ENCODE measurements around the gene NKAIN2.

Gene NKAIN2

DNA sequence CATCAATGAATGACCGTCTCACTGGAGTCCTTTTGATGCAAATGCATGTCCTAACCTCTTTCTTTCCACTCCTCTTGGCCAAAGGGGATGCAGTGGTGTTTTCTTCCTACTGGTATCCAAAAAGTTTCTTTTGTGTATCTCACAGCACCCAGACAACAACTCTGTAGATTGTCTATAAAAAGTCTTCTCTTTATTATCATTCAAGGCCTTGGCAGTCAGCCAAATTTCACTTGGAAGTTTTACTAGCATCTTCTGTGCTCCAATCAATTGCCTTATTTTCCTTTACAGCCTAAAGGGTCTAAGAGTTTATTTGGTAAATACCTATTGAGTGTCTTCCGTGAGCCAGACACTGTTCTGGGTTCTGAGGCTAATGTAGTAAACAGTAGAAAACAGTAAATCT is 1008.4 kb downstream of the NKAIN2 start:
- Histone ChIP-seq H3K9ac (ENCODE audit: low read depth in 1 of 2, low read length in 2 of 2) (no peak overlapping the region), H3K9me3 (ENCODE audit: control insufficient read depth in 2 of 2, low read length in 2 of 2) (no peaks in the 10 kb centered on the region), H3K4me3 (ENCODE audit: low read length in 2 of 2) (no peak overlapping the region), H3K27ac (ENCODE audit: low read depth in 2 of 2, low read length in 2 of 2) (no peak overlapping the region), H3K4me1 (ENCODE audit: control insufficient read depth in 2 of 2, insufficient read depth in 2 of 2, low read length in 2 of 2) (no peaks in the 10 kb centered on the region), H3K27me3 (ENCODE audit: control insufficient read depth in 2 of 2, insufficient read depth in 2 of 2, low read length in 2 of 2) (no peaks in the 10 kb centered on the region), H3K36me3 (ENCODE audit: control insufficient read depth in 2 of 2, insufficient read depth in 2 of 2, low read length in 2 of 2) (no peaks in the 10 kb centered on the region)

DNA sequence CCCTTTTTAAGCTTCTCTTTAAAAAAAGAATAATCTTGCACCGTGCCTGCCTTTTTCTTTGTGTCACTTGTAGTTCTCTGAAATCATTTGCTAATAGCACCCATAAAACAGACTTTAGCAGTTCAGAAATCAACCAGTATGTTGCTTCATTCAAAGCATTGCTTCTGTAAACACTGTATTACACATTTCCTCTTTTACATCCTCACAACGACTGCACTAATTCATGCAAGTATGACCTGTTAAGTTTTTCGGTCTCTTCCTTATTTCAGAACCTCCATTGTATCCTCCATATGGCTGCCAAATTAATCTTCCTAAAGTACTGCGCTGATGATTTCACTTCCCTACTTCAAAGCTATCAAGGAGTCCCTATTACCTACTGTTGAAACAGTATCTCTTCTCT is 1015.7 kb downstream of the NKAIN2 start:
- H3K4me1 ChIP-seq (ENCODE audit: control insufficient read depth in 2 of 2, insufficient read depth in 2 of 2, low read length in 2 of 2) = no peaks in the 10 kb centered on the region
- no peak overlapping the region for H3K9ac ChIP-seq (ENCODE audit: low read depth in 1 of 2, low read length in 2 of 2)
- no peak overlapping the region for H3K4me3 ChIP-seq (ENCODE audit: low read length in 2 of 2)
- H3K36me3 ChIP-seq (ENCODE audit: control insufficient read depth in 2 of 2, insufficient read depth in 2 of 2, low read length in 2 of 2) = no peaks in the 10 kb centered on the region
- no peaks in the 10 kb centered on the region for H3K9me3 ChIP-seq (ENCODE audit: control insufficient read depth in 2 of 2, low read length in 2 of 2)
- no peaks in the 10 kb centered on the region for H3K27me3 ChIP-seq (ENCODE audit: control insufficient read depth in 2 of 2, insufficient read depth in 2 of 2, low read length in 2 of 2)
- no peak overlapping the region for H3K27ac ChIP-seq (ENCODE audit: low read depth in 2 of 2, low read length in 2 of 2)

DNA sequence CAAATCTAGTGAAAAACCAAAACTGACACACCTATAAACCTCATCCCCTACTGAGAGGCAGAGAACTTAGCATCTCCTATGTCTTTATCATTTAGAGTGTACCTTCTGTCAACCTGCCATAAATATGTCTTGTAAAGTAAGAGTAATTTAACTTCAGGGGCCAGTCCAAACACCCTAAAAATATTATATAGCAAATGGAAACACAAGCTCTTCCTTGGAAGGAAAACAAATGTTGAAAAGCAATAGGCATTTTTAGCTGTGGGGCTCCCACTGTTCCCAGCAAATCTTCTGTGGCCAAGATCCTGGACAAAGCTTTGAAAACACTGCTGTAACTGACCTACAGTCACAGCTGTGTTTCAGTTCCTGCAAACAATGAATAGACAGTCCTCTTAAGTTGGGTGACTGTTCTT is 1018.5 kb downstream of the NKAIN2 start:
- no peaks in the 10 kb centered on the region for H3K9me3 ChIP-seq (ENCODE audit: control insufficient read depth in 2 of 2, low read length in 2 of 2)
- no peaks in the 10 kb centered on the region for H3K36me3 ChIP-seq (ENCODE audit: control insufficient read depth in 2 of 2, insufficient read depth in 2 of 2, low read length in 2 of 2)
- H3K4me1 ChIP-seq (ENCODE audit: control insufficient read depth in 2 of 2, insufficient read depth in 2 of 2, low read length in 2 of 2) = no peaks in the 10 kb centered on the region
- no peak overlapping the region for H3K27ac ChIP-seq (ENCODE audit: low read depth in 2 of 2, low read length in 2 of 2)
- no peaks in the 10 kb centered on the region for H3K27me3 ChIP-seq (ENCODE audit: control insufficient read depth in 2 of 2, insufficient read depth in 2 of 2, low read length in 2 of 2)
- no peak overlapping the region for H3K9ac ChIP-seq (ENCODE audit: low read depth in 1 of 2, low read length in 2 of 2)
- no peak overlapping the region for H3K4me3 ChIP-seq (ENCODE audit: low read length in 2 of 2)

DNA sequence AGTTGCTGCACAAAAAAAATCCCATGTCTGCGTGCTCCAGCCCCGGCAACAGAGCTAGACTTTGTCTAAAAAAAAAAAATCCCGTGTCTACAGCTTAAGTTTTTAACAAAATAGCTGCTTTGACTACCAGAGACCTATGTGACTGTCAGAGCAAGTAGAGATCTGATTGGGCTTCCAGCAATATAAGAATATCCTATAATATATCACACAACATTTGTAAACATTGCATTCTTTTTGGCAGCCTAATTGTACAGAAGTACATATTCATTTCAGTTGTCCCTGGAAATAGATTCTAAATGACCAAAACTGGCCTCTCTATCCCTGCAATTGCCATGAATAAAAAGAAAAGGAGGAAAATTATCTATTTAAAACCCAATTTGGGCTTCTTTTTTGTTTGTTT is 1019.1 kb downstream of the NKAIN2 start:
- Histone ChIP-seq H3K36me3 (ENCODE audit: control insufficient read depth in 2 of 2, insufficient read depth in 2 of 2, low read length in 2 of 2) (no peaks in the 10 kb centered on the region), H3K27ac (ENCODE audit: low read depth in 2 of 2, low read length in 2 of 2) (no peak overlapping the region), H3K9ac (ENCODE audit: low read depth in 1 of 2, low read length in 2 of 2) (no peak overlapping the region), H3K9me3 (ENCODE audit: control insufficient read depth in 2 of 2, low read length in 2 of 2) (no peaks in the 10 kb centered on the region), H3K27me3 (ENCODE audit: control insufficient read depth in 2 of 2, insufficient read depth in 2 of 2, low read length in 2 of 2) (no peaks in the 10 kb centered on the region), H3K4me3 (ENCODE audit: low read length in 2 of 2) (no peak overlapping the region), H3K4me1 (ENCODE audit: control insufficient read depth in 2 of 2, insufficient read depth in 2 of 2, low read length in 2 of 2) (no peaks in the 10 kb centered on the region)

DNA sequence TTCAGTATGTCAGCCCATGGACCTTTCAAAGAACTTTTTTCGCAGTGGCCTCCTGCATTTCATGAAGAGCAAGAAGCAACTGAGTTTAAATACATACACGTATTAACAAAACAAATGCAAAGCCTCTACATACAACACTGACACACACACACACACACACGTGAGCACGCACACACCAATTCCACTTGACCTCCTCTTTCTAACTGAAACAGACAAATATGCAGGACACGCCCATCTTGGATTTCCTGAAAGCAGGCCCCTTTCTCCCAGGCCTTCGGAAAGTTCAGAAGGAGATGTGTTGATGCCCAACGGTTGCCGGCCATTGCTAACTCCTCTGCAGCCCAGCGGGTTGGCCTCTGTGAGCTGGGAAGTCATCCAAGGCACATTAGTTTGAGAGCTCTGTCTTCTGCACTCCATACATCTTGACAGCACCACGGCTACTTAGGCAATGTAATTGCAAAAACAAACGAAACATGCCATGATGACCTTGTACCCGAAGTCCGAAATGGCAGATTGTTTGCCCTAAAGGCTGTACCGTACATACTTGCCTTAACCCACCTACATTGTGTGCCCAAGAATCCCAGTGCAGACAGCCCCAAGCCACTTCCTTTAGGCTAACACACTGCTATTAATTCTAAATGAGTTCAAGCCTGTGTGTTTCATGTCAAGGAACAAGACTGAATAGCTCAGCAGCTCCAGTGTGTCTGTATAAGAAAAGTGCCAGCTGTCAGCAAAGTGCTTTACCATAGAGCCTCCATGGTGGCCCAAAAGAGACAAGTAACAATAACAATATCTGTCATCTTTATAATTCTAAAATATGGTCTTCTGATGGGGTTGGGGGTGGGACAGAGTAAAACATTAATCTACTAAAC is 1019.8 kb downstream of the NKAIN2 start:
- no peaks in the 10 kb centered on the region for H3K4me1 ChIP-seq (ENCODE audit: control insufficient read depth in 2 of 2, insufficient read depth in 2 of 2, low read length in 2 of 2)
- no peak overlapping the region for H3K27ac ChIP-seq (ENCODE audit: low read depth in 2 of 2, low read length in 2 of 2)
- no peaks in the 10 kb centered on the region for H3K27me3 ChIP-seq (ENCODE audit: control insufficient read depth in 2 of 2, insufficient read depth in 2 of 2, low read length in 2 of 2)
- H3K36me3 ChIP-seq (ENCODE audit: control insufficient read depth in 2 of 2, insufficient read depth in 2 of 2, low read length in 2 of 2) = no peaks in the 10 kb centered on the region
- no peak overlapping the region for H3K9ac ChIP-seq (ENCODE audit: low read depth in 1 of 2, low read length in 2 of 2)
- no peak overlapping the region for H3K4me3 ChIP-seq (ENCODE audit: low read length in 2 of 2)
- no peaks in the 10 kb centered on the region for H3K9me3 ChIP-seq (ENCODE audit: control insufficient read depth in 2 of 2, low read length in 2 of 2)

DNA sequence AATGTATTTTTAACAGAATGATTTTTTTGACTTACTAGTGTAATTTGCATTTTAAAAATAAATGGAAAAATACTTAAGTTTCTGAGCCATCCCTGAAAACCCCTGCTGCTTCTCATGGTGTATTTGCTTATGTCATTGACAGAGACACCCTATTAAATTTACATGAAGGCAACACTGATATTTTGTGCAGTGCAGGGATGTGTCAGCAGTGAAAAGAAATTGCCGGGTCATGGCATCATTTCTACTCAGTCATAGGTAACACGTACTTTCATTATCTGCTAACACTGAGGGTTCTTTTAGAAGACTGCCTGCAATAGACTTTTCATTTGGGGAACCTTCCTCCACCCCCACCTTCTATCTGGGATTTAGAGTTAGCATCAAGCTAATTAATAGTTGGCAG is 1021.9 kb downstream of the NKAIN2 start:
- Histone ChIP-seq H3K27me3 (ENCODE audit: control insufficient read depth in 2 of 2, insufficient read depth in 2 of 2, low read length in 2 of 2) (no peaks in the 10 kb centered on the region), H3K36me3 (ENCODE audit: control insufficient read depth in 2 of 2, insufficient read depth in 2 of 2, low read length in 2 of 2) (no peaks in the 10 kb centered on the region), H3K4me3 (ENCODE audit: low read length in 2 of 2) (no peak overlapping the region), H3K4me1 (ENCODE audit: control insufficient read depth in 2 of 2, insufficient read depth in 2 of 2, low read length in 2 of 2) (no peaks in the 10 kb centered on the region), H3K9me3 (ENCODE audit: control insufficient read depth in 2 of 2, low read length in 2 of 2) (no peaks in the 10 kb centered on the region), H3K9ac (ENCODE audit: low read depth in 1 of 2, low read length in 2 of 2) (no peak overlapping the region), H3K27ac (ENCODE audit: low read depth in 2 of 2, low read length in 2 of 2) (no peak overlapping the region)

DNA sequence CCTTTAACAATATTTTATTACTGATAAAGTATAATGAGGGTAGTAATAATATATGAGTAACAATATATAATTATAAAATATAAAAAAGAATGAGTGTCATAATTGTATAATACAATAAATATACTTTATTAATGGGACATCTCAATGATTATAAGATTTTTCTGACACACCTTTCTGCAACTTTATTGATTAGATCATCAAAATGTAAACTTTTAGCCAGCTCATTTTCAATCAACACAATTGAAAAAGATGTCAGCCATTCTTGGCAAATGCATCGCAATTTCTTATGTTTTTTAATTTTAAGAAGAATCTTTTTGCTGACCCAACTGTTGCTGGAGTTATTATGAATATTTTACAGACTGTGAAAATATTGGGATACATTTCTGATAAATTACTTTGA is 1026.2 kb downstream of the NKAIN2 start:
- no peaks in the 10 kb centered on the region for H3K4me1 ChIP-seq (ENCODE audit: control insufficient read depth in 2 of 2, insufficient read depth in 2 of 2, low read length in 2 of 2)
- no peaks in the 10 kb centered on the region for H3K9me3 ChIP-seq (ENCODE audit: control insufficient read depth in 2 of 2, low read length in 2 of 2)
- no peaks in the 10 kb centered on the region for H3K36me3 ChIP-seq (ENCODE audit: control insufficient read depth in 2 of 2, insufficient read depth in 2 of 2, low read length in 2 of 2)
- H3K9ac ChIP-seq (ENCODE audit: low read depth in 1 of 2, low read length in 2 of 2) = no peak overlapping the region
- no peaks in the 10 kb centered on the region for H3K27me3 ChIP-seq (ENCODE audit: control insufficient read depth in 2 of 2, insufficient read depth in 2 of 2, low read length in 2 of 2)
- H3K4me3 ChIP-seq (ENCODE audit: low read length in 2 of 2) = no peak overlapping the region
- no peak overlapping the region for H3K27ac ChIP-seq (ENCODE audit: low read depth in 2 of 2, low read length in 2 of 2)

DNA sequence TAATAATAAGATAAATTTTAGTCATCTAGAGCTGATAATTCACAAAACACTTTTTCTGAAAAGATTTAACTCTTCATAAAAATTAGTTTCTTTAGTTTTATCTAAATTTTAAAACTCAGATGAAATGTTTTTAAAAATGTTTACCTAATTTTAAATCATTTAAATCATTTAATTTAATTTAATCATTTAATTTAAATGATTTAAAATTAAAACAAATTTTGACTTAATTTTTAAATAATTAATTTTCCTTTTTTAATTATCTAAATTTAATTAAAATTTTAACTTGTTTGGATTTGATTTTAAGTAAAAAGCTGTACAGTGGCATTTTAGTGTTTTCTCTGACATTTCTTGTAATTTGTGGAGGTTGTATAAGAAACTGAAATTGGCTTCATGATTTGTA is 1026.8 kb downstream of the NKAIN2 start:
- H3K27ac ChIP-seq (ENCODE audit: low read depth in 2 of 2, low read length in 2 of 2) = no peak overlapping the region
- no peaks in the 10 kb centered on the region for H3K36me3 ChIP-seq (ENCODE audit: control insufficient read depth in 2 of 2, insufficient read depth in 2 of 2, low read length in 2 of 2)
- H3K4me1 ChIP-seq (ENCODE audit: control insufficient read depth in 2 of 2, insufficient read depth in 2 of 2, low read length in 2 of 2) = no peaks in the 10 kb centered on the region
- H3K9ac ChIP-seq (ENCODE audit: low read depth in 1 of 2, low read length in 2 of 2) = no peak overlapping the region
- no peaks in the 10 kb centered on the region for H3K27me3 ChIP-seq (ENCODE audit: control insufficient read depth in 2 of 2, insufficient read depth in 2 of 2, low read length in 2 of 2)
- H3K4me3 ChIP-seq (ENCODE audit: low read length in 2 of 2) = no peak overlapping the region
- H3K9me3 ChIP-seq (ENCODE audit: control insufficient read depth in 2 of 2, low read length in 2 of 2) = no peaks in the 10 kb centered on the region

DNA sequence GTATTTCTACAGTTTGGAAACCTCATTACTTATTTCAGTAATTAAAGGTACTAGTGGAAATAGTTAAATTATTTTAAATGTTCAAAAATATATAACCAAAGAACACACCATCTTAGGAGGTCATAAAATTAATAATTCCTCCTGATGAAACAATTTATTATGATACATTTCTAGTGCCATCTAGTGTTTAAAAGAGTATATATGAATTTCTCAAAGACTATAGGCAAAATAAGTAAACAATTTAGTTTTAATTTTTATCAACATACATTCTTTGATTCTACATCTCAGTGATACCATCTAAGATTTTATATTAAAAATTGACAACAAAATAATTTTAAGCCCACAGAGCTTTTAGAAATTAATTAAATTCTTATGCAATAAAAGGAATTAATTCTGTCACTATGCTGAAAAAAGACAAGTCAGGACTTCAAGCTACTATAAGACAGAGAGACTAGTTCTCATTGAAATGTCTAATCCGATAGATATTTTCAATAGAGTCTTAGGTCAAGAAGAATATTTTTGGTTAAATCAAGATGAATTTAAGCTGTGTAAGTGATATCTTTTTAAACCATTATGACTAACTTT is 1050.8 kb downstream of the NKAIN2 start:
- no peak overlapping the region for H3K4me3 ChIP-seq (ENCODE audit: low read length in 2 of 2)
- H3K9ac ChIP-seq (ENCODE audit: low read depth in 1 of 2, low read length in 2 of 2) = no peak overlapping the region
- H3K27ac ChIP-seq (ENCODE audit: low read depth in 2 of 2, low read length in 2 of 2) = no peak overlapping the region

DNA sequence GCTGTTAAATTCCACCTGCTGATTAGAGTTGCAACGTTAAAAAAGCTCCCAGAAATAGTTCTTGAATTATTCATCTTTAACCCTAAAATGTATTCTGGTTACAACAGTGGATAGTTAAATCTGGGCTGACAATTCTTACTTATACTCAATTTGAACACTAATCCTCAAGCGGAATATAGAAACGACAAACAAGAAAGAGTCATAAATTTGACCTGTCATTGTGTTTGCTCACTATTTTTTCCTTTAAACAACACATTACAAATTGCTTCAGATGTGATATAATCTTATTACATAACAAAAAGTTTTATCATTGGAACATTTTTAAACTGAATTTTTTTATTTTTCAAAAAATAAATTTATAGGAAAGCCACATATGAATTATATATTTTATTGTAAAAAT is 1054.1 kb downstream of the NKAIN2 start:
- Histone ChIP-seq H3K27ac (ENCODE audit: low read depth in 2 of 2, low read length in 2 of 2) (no peak overlapping the region), H3K27me3 (ENCODE audit: control insufficient read depth in 2 of 2, insufficient read depth in 2 of 2, low read length in 2 of 2) (no peaks in the 10 kb centered on the region), H3K9me3 (ENCODE audit: control insufficient read depth in 2 of 2, low read length in 2 of 2) (no peaks in the 10 kb centered on the region)

More for the DNA sequence above, 1050.8 kb downstream of the NKAIN2 start:
- H3K9me3 ChIP-seq (ENCODE audit: control insufficient read depth in 2 of 2, low read length in 2 of 2) = no peaks in the 10 kb centered on the region
- no peaks in the 10 kb centered on the region for H3K27me3 ChIP-seq (ENCODE audit: control insufficient read depth in 2 of 2, insufficient read depth in 2 of 2, low read length in 2 of 2)
- no peaks in the 10 kb centered on the region for H3K36me3 ChIP-seq (ENCODE audit: control insufficient read depth in 2 of 2, insufficient read depth in 2 of 2, low read length in 2 of 2)
- H3K4me1 ChIP-seq (ENCODE audit: control insufficient read depth in 2 of 2, insufficient read depth in 2 of 2, low read length in 2 of 2) = no peaks in the 10 kb centered on the region

More for the DNA sequence above, 1054.1 kb downstream of the NKAIN2 start:
- H3K9ac ChIP-seq (ENCODE audit: low read depth in 1 of 2, low read length in 2 of 2) = no peak overlapping the region
- H3K4me1 ChIP-seq (ENCODE audit: control insufficient read depth in 2 of 2, insufficient read depth in 2 of 2, low read length in 2 of 2) = no peaks in the 10 kb centered on the region
- H3K4me3 ChIP-seq (ENCODE audit: low read length in 2 of 2) = no peak overlapping the region
- H3K36me3 ChIP-seq (ENCODE audit: control insufficient read depth in 2 of 2, insufficient read depth in 2 of 2, low read length in 2 of 2) = no peaks in the 10 kb centered on the region

All from mucosa of rectum (tissue), 2 donors.